Mesothelial cell of epicardium (in vitro differentiated cells): ENCODE results near the gene PACSIN1. TPM values are rescaled to one million over a fixed set of nuclear protein-coding genes. Genes with fewer than 3 reads are reported as not detected.

Source experiments
- DNase-seq, 2 experiments: peaks; one replicate each; pipeline ENCODE4 v3.0.0; 2021; ENCODE audit warnings: low spot score in 2 of 2; ENCODE audit not compliant: unreplicated experiment in 2 of 2
- H3K27ac Mint-ChIP-seq: 2 replicates; pipeline ENCODE4 v1.8.0; 2021; ENCODE audit warnings: mixed read lengths
- H3K27me3 Mint-ChIP-seq: 2 replicates; pipeline ENCODE4 v1.8.0; 2021; ENCODE audit warnings: low read depth, mixed read lengths
- H3K36me3 Mint-ChIP-seq: 2 replicates; pipeline ENCODE4 v1.8.0; 2021; ENCODE audit warnings: mixed read lengths
- H3K4me1 Mint-ChIP-seq: 2 replicates; pipeline ENCODE4 v1.8.0; 2021; ENCODE audit warnings: mixed read lengths
- H3K4me3 Mint-ChIP-seq: 2 replicates; pipeline ENCODE4 v1.8.0; 2021; ENCODE audit warnings: mild to moderate bottlenecking, moderate library complexity, mixed read lengths
- H3K9me3 Mint-ChIP-seq: 2 replicates; pipeline ENCODE4 v1.8.0; 2021; ENCODE audit warnings: mixed read lengths
- CTCF ChIP-seq: fragments of 200-600 bp; sonication (generic); IDR thresholded peaks from one replicate; pipeline ENCODE4 v1.5.0; 2021; ENCODE audit warnings: antibody characterized with exemption; ENCODE audit not compliant: unreplicated experiment
- total RNA-seq: library from RNA; stranded (reverse); gene quantifications from 3 replicates; pipeline ENCODE4 v1.2.1, GENCODE V29; 2021

PACSIN1 gene
- total RNA-seq, 1 donor from 2014 or later, result 3.3 TPM

- H3K27ac Mint-ChIP-seq, result no peak overlapping the region
- H3K27me3 Mint-ChIP-seq, result peaks cover 9% of the 10 kb centered on the region
- H3K36me3 Mint-ChIP-seq, result no peaks in the 10 kb centered on the region
- no peak overlapping the region for H3K4me3 Mint-ChIP-seq
- no peak for DNase-seq
- peaks cover 8% of the 10 kb centered on the region for H3K4me1 Mint-ChIP-seq
- no peak for TF ChIP-seq CTCF
- no peaks in the 10 kb centered on the region for H3K9me3 Mint-ChIP-seq
Measured at GRCh38 chr6:34518669-34519365, 52.9 kb downstream of the PACSIN1 start.

- Mint-ChIP-seq H3K9me3 (no peaks in the 10 kb centered on the region), H3K36me3 (no peaks in the 10 kb centered on the region), H3K27ac (no peak overlapping the region), H3K27me3 (peaks cover 5% of the 10 kb centered on the region), H3K4me1 (peaks cover 4% of the 10 kb centered on the region), H3K4me3 (no peak overlapping the region)
- TF ChIP-seq CTCF, result no peak
- no peak for DNase-seq
Measured at GRCh38 chr6:34519971-34520644, 54.2 kb downstream of the PACSIN1 start.

GRCh38 chr6:34520645-34521462 is 55.0 kb downstream of the PACSIN1 start:
- no peak for DNase-seq
- no peak overlapping the region for H3K27ac Mint-ChIP-seq
- no peaks in the 10 kb centered on the region for H3K9me3 Mint-ChIP-seq
- H3K27me3 Mint-ChIP-seq, result peaks cover 5% of the 10 kb centered on the region
- no peak for TF ChIP-seq CTCF
- no peak overlapping the region for H3K4me3 Mint-ChIP-seq
- peaks cover 7% of the 10 kb centered on the region for H3K4me1 Mint-ChIP-seq
- H3K36me3 Mint-ChIP-seq, result no peaks in the 10 kb centered on the region

- H3K9me3 Mint-ChIP-seq, result no peaks in the 10 kb centered on the region
- H3K4me3 Mint-ChIP-seq, result no peak overlapping the region
- H3K36me3 Mint-ChIP-seq, result no peaks in the 10 kb centered on the region
- H3K27me3 Mint-ChIP-seq, result peaks cover 5% of the 10 kb centered on the region
- DNase-seq, result no peak
- TF ChIP-seq CTCF, result no peak
- H3K27ac Mint-ChIP-seq, result no peak overlapping the region
- peaks cover 7% of the 10 kb centered on the region for H3K4me1 Mint-ChIP-seq
Measured at GRCh38 chr6:34521463-34522285, 55.8 kb downstream of the PACSIN1 start.

- Mint-ChIP-seq H3K27me3 (no peaks in the 10 kb centered on the region), H3K36me3 (no peaks in the 10 kb centered on the region), H3K4me1 (peaks cover 9% of the 10 kb centered on the region), H3K4me3 (no peak overlapping the region), H3K9me3 (no peaks in the 10 kb centered on the region), H3K27ac (no peak overlapping the region)
- TF ChIP-seq CTCF, result no peak
- no peak for DNase-seq
Measured at GRCh38 chr6:34522761-34523160, 56.9 kb downstream of the PACSIN1 start.
